ENCODE measurements around the gene SMIM41.

The SMIM41 gene

DNA sequence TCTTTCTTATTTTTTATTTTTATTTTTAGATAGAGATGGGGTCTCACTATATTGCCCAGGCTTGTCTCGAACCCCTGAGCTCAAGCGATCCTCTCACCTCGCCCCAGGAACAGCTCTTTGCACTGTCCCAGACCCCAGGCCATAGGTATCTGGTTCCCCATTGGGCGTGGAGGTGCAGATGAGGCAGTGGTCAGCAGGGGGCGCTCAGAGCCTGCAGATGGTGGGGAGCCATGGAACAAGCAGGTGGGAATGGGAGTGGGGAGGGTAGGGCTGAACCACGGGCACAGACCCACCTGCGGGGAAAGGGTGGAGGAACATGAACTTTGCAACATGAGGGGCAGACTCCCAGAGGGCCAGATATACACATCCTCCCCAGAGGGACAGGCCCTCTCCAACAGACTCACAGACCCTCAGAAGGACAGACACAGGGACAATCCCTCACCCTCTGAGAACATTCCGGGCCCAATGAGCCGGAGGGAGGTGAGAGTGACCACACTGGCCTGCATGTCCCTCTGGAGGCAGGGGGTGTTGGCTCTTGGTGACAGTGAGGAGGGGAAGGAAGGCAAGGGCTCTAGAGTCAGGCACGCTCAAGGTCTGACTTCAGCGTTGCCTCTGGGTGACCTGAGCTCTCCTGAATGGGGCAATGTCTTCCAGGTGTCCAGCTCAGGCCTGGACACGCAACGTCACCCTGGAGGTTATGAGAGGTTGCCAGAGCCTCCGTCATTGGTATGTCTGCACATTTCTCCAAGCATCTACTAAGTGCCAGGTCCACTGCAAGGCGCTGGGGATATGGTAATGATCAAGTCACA, 77.5 kb downstream of the SMIM41 start:
- in situ Hi-C loops (cut with HindIII; ENCODE audit: low pct_unique_long_range_greater_than_20kb, low sequenced_read_pairs): no loop called here
- peak in 1 of 2 experiments; percentile 81 for DNase-seq (ENCODE audit: low read depth in 1 of 2, low spot score in 1 of 2)
- no peak for TF ChIP-seq JUND (IDR thresholded peaks at IDR 0.05; ENCODE audit: low read depth)

DNA sequence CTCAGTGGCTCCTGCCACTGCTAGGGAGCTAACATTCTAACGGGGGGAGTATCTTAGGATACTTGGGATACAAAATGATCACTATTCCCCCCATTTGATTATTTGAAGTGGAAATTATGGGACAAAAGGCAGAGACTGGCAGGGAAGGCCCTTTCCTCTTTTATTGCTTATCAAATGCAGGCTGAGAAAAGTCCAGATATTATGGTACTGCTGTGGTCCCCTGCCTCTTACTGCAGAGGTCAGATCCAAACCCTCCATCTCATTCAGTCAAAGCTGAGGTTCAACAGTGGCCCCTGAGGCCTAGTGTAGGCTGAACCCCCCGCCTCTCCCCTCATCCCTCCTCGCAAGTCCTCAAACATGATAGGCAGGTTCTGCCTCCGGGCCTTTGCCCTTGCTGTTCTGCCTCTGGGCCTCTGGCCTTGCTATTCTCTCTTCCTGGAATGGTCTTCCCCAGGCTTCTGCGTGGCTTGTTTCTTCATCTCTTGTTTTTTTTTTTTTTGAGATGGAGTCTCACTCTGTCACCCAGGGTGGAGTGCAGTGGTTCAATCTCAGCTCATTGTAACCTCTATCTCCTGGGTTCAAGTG, 78.2 kb downstream of the SMIM41 start:
- no peak for TF ChIP-seq JUND (IDR thresholded peaks at IDR 0.05; ENCODE audit: low read depth)
- no peak for DNase-seq (ENCODE audit: low read depth in 1 of 2, low spot score in 1 of 2)
- in situ Hi-C loops (cut with HindIII; ENCODE audit: low pct_unique_long_range_greater_than_20kb, low sequenced_read_pairs): no loop called here

Measured in T47D (cell line).